Smooth muscle cell (in vitro differentiated cells): ENCODE data around the gene LGI4. TPM values are rescaled to one million over a fixed set of nuclear protein-coding genes. Genes with fewer than 3 reads are reported as not detected.
"Not testable (repeated sequence)": the region's sequence is repeated elsewhere in the genome, so short reads cannot be mapped to it uniquely, and the experiment has no call there.

Experiments used
- DNase-seq: peaks from one replicate; lab custom pipeline; 2025; ENCODE audit not compliant: unreplicated experiment; lab: John Stamatoyannopoulos, UW
- H2AFZ ChIP-seq: fragments of 200-600 bp; sonication (generic); 2 replicates; pipeline ENCODE4 v1.6.0; 2016; ENCODE audit warnings: antibody characterized with exemption, low read depth, mild to moderate bottlenecking
- H3F3A ChIP-seq: fragments of 200-600 bp; sonication (generic); 2 replicates; pipeline ENCODE4 v1.6.0; 2017; ENCODE audit warnings: antibody characterized with exemption, low read depth
- H3K27ac ChIP-seq: fragments of 200-600 bp; sonication (generic); 2 replicates; pipeline ENCODE4 v1.5.1; 2016; ENCODE audit warnings: low read depth, mild to moderate bottlenecking
- H3K27me3 ChIP-seq: fragments of 200-600 bp; sonication (generic); 2 replicates; pipeline ENCODE4 v1.6.1; 2016; ENCODE audit warnings: low read depth, mild to moderate bottlenecking
- H3K36me3 ChIP-seq: fragments of 200-600 bp; sonication (generic); 2 replicates; pipeline ENCODE4 v1.5.1; 2016; ENCODE audit warnings: low read depth
- H3K4me1 ChIP-seq: fragments of 200-600 bp; sonication (generic); 2 replicates; pipeline ENCODE4 v1.5.1; 2016; ENCODE audit warnings: low read depth
- H3K4me2 ChIP-seq: fragments of 200-600 bp; sonication (generic); 2 replicates; pipeline ENCODE4 v1.6.0; 2016; ENCODE audit warnings: mild to moderate bottlenecking
- H3K4me3 ChIP-seq: fragments of 200-600 bp; sonication (generic); 2 replicates; pipeline ENCODE4 v1.5.1; 2016; ENCODE audit warnings: mild to moderate bottlenecking
- H3K79me2 ChIP-seq: fragments of 200-600 bp; sonication (generic); 2 replicates; pipeline ENCODE4 v1.6.0; 2016; ENCODE audit warnings: low read depth, mild to moderate bottlenecking
- H3K9ac ChIP-seq: fragments of 200-600 bp; sonication (generic); 2 replicates; pipeline ENCODE4 v1.6.0; 2016; ENCODE audit warnings: low read depth
- H3K9me3 ChIP-seq: fragments of 200-600 bp; sonication (generic); replicated peaks from 2 replicates; pipeline ENCODE4 v1.5.1; 2016; ENCODE audit warnings: low read depth
- H4K20me1 ChIP-seq: fragments of 200-600 bp; sonication (generic); 2 replicates; pipeline ENCODE4 v1.6.0; 2016; ENCODE audit warnings: low read depth
- WGBS: methylation state at CpG from one replicate; pipeline ENCODE4 v1.1.7; 2016; ENCODE audit warnings: low lambda C conversion rate; 5-methylcytosine and 5-hydroxymethylcytosine counted together
- polyA plus RNA-seq: library from polyadenylated mRNA; unstranded; fragments of >200 nt; fragmentation: Nextera tagmentation; extraction: Ambion mirVana; gene quantifications from 2 replicates; pipeline ENCODE4 v1.2.1, GENCODE V29; 2016
- total RNA-seq: library from RNA; depleted of rRNA; stranded (reverse); fragments of >200 nt; gene quantifications from 2 replicates; pipeline ENCODE4 v1.2.3, GENCODE V29; 2014
- TF ChIP-seq, protein P1 (sequence below): fragments of 200-600 bp; sonication (generic); IDR thresholded peaks from 2 replicates; pipeline ENCODE4 v1.5.1; 2017; ENCODE audit warnings: borderline replicate concordance, mild to moderate bottlenecking, antibody characterized with exemption; ENCODE audit not compliant: insufficient read depth, poor library complexity, severe bottlenecking

LGI4 gene
- total and polyA plus RNA-seq, 2 experiments from 2014 or later = 0.17 to 0.22 TPM

- Histone ChIP-seq H3K36me3 (no peaks in the 10 kb centered on the region), H3F3A (no peaks in the 10 kb centered on the region), H3K27me3 (no peaks in the 10 kb centered on the region), H3K4me1 (no peaks in the 10 kb centered on the region), H3K4me3 (no peak overlapping the region), H3K9me3 (no peaks in the 10 kb centered on the region), H3K79me2 (no peaks in the 10 kb centered on the region), H3K9ac (no peak overlapping the region), H4K20me1 (no peaks in the 10 kb centered on the region), H3K27ac (no peak overlapping the region), H3K4me2 (no peak overlapping the region), H2AFZ (no peak overlapping the region)
- WGBS = 98% methylated on average over 5 of the region's 6 CpGs
- DNase-seq = no peak
- TF ChIP-seq, protein P1, sequence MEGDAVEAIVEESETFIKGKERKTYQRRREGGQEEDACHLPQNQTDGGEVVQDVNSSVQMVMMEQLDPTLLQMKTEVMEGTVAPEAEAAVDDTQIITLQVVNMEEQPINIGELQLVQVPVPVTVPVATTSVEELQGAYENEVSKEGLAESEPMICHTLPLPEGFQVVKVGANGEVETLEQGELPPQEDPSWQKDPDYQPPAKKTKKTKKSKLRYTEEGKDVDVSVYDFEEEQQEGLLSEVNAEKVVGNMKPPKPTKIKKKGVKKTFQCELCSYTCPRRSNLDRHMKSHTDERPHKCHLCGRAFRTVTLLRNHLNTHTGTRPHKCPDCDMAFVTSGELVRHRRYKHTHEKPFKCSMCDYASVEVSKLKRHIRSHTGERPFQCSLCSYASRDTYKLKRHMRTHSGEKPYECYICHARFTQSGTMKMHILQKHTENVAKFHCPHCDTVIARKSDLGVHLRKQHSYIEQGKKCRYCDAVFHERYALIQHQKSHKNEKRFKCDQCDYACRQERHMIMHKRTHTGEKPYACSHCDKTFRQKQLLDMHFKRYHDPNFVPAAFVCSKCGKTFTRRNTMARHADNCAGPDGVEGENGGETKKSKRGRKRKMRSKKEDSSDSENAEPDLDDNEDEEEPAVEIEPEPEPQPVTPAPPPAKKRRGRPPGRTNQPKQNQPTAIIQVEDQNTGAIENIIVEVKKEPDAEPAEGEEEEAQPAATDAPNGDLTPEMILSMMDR = no peak
Observed at GRCh38 chr19:35105047-35105410, 29.8 kb downstream of the LGI4 start.

DNA sequence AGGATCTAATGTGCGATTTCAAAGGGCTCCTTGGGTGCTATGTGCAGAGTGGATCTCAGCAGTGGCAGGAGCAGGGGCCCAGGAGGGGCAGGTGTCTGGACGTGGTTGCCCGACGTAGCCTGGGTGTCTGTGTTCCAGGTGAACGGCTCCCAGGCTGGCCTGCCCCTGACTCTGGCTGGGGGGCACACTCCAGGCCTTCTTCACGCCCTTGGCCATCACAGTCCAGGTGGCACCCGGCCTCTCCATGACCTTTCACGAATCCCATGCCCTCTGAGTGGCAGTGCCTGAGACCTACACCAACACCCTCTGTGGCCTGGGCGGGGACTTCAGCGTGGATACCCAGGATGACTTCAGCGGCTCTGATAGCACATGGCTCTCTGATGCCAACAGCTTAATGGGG, 30.5 kb downstream of the LGI4 start:
- H3F3A ChIP-seq = no peaks in the 10 kb centered on the region
- no peaks in the 10 kb centered on the region for H3K36me3 ChIP-seq
- no peak overlapping the region for H3K4me2 ChIP-seq
- H3K4me1 ChIP-seq = no peaks in the 10 kb centered on the region
- no peaks in the 10 kb centered on the region for H3K9me3 ChIP-seq
- no peaks in the 10 kb centered on the region for H3K27me3 ChIP-seq
- TF ChIP-seq, protein P1 = no peak
- H3K27ac ChIP-seq = no peak overlapping the region
- DNase-seq = no peak
- H3K4me3 ChIP-seq = no peak overlapping the region
- no peaks in the 10 kb centered on the region for H3K79me2 ChIP-seq
- no peak overlapping the region for H3K9ac ChIP-seq
- no peaks in the 10 kb centered on the region for H4K20me1 ChIP-seq
- H2AFZ ChIP-seq = no peak overlapping the region
- 97% methylated on average over 11 of the region's 11 CpGs for WGBS

GRCh38 chr19:35103614-35104013, 31.2 kb downstream of the LGI4 start:
- not testable (repeated sequence) for H2AFZ ChIP-seq, H3K36me3 ChIP-seq, H3K79me2 ChIP-seq, DNase-seq, H4K20me1 ChIP-seq, H3K9ac ChIP-seq, H3K4me2 ChIP-seq, H3K27ac ChIP-seq, H3K4me1 ChIP-seq, H3F3A ChIP-seq, H3K9me3 ChIP-seq, H3K4me3 ChIP-seq, H3K27me3 ChIP-seq
- 84% methylated on average over 10 of the region's 10 CpGs for WGBS

GRCh38 chr19:35101949-35102348, 32.9 kb downstream of the LGI4 start:
- H3K9ac ChIP-seq, DNase-seq, H3K4me3 ChIP-seq, H2AFZ ChIP-seq, H3K27ac ChIP-seq, H3K4me1 ChIP-seq, H3F3A ChIP-seq, H3K36me3 ChIP-seq, H4K20me1 ChIP-seq, H3K79me2 ChIP-seq, H3K9me3 ChIP-seq, H3K27me3 ChIP-seq, H3K4me2 ChIP-seq: not testable (repeated sequence)
- WGBS = 94% methylated on average over 10 of the region's 10 CpGs
